OCI-LY7 (cell line): ENCODE measurements around the gene C19orf73.
"Not testable (repeated sequence)": the region's sequence is repeated elsewhere in the genome, so short reads cannot be mapped to it uniquely, and the experiment has no call there.

Source experiments
- EZH2phosphoT487 ChIP-seq: fragments of 200-600 bp; sonication (generic); IDR thresholded peaks from 2 replicates; pipeline ENCODE4 v1.6.1; 2018; ENCODE audit warnings: low read depth, borderline replicate concordance, mild to moderate bottlenecking, mixed run types, antibody characterized with exemption, low read length, moderate library complexity, mixed read lengths
- TF ChIP-seq, protein P1 (sequence below): fragments of 200-600 bp; sonication (generic); conservative IDR thresholded peaks from 2 replicates; pipeline ENCODE4 v1.5.1; 2014; ENCODE audit warnings: mild to moderate bottlenecking, antibody characterized with exemption, low read length, moderate library complexity, mixed read lengths

DNA sequence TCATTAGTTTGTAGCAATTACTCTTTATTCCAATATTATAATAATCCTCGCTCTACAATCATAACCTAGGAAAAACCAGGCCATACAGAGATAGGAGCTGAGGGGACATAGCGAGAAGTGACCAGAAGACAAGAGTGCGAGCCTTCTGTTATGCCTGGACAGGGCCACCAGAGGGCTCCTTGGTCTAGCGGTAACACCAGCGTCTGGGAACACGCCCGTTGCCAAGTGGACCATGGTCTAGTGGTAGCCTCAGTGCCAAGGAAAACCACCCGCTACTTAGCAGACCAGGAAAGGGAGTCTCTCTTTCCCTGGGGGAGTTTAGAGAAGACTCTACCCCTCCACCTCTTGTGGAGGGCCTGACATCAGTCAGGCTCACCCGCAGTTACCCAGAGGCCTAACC, 44.1 kb downstream of the C19orf73 start:
- TF ChIP-seq, protein P1, sequence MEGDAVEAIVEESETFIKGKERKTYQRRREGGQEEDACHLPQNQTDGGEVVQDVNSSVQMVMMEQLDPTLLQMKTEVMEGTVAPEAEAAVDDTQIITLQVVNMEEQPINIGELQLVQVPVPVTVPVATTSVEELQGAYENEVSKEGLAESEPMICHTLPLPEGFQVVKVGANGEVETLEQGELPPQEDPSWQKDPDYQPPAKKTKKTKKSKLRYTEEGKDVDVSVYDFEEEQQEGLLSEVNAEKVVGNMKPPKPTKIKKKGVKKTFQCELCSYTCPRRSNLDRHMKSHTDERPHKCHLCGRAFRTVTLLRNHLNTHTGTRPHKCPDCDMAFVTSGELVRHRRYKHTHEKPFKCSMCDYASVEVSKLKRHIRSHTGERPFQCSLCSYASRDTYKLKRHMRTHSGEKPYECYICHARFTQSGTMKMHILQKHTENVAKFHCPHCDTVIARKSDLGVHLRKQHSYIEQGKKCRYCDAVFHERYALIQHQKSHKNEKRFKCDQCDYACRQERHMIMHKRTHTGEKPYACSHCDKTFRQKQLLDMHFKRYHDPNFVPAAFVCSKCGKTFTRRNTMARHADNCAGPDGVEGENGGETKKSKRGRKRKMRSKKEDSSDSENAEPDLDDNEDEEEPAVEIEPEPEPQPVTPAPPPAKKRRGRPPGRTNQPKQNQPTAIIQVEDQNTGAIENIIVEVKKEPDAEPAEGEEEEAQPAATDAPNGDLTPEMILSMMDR: peak; percentile 59
- TF ChIP-seq EZH2phosphoT487: not testable (repeated sequence)
